Myocyte (in vitro differentiated cells): ENCODE results near the gene DNAH10. TPM values are rescaled to one million over a fixed set of nuclear protein-coding genes. Genes with fewer than 3 reads are reported as not detected.
A peak's percentile ranks its signal among the peaks of the same experiment; 100 is the strongest.
"Not testable (repeated sequence)": the region's sequence is repeated elsewhere in the genome, so short reads cannot be mapped to it uniquely, and the experiment has no call there.

Experiments
- DNase-seq: peaks from one replicate; pipeline ENCODE4 v3.0.0-alpha.2; 2012; ENCODE audit warnings: low read depth
- total RNA-seq: library from RNA; depleted of rRNA; stranded (reverse); fragments of >200 nt; gene quantifications from 2 replicates; pipeline ENCODE4 v1.2.3, GENCODE V29; 2014

DNAH10 gene
- total RNA-seq, 1 donor from 2014 or later = 0.16 TPM

DNA sequence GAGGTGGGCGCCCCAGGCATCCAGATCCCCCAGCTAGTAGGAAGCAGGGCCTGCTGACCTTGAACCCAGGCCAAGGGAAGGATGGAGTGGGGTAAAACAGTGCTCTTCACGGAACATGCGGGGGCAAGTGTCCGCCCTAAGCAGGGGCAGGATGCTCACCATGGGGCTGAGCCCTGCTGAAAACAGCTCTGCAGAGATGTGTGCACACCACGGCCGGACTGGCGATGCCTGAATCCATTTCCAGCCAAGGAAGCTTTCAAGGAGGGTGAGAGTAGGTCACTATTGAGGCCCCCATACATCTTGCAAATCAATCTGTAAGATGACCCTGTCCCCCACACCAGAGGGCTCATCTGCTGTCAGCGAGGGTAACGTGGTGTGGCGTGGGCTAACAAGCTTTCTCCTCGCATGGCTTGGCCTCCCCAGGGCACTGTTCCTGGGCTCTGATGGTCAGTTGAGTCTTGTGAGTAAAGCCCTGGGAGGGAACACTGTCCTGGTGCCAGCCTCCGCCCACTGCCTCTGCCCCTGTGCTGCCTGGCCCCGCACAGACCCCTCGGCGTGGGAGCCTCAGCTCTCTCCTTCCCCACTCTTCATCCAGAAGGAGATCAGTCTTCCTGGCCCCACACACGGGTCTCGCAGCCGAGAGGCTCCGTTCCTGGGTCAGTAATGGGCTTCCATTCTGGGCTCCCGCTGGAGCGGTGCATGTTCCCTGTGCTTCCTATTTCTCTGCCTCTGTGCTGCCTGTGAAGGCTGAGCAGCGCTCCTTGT, 141.4 kb downstream of the DNAH10 start:
- DNase-seq = no peak

DNA sequence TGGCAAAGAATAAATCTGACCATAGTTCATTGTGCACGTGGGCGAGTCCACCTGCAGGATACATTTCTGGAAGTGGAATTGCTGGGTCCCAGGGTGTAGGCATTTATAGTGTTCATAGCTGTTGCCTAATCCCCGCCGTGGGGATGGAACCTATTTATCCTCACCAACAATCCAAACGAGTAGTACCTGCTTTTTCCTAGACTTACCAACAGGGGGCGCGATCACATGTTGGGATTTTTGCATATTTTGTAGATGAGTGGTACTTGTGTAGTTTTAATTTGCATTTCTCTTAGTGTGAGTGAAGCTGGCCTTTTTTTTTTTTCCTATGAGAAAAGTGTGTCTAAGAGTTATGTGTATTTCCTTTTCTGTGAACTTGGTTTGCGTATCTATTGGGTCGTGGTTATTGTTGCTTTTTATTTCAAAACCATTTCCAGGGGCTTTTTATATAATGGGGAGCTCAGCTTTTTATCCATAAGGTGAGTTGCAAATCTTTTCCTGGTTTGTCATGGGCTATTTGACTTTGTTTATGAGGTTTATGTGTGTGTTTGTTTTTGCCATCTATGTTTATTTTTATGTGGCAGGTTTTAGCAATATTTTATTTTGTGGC, 143.3 kb downstream of the DNAH10 start:
- DNase-seq = peak; percentile 70

GRCh38 chr12:123906711-123907420, 144.8 kb downstream of the DNAH10 start:
- DNase-seq = no peak

DNA sequence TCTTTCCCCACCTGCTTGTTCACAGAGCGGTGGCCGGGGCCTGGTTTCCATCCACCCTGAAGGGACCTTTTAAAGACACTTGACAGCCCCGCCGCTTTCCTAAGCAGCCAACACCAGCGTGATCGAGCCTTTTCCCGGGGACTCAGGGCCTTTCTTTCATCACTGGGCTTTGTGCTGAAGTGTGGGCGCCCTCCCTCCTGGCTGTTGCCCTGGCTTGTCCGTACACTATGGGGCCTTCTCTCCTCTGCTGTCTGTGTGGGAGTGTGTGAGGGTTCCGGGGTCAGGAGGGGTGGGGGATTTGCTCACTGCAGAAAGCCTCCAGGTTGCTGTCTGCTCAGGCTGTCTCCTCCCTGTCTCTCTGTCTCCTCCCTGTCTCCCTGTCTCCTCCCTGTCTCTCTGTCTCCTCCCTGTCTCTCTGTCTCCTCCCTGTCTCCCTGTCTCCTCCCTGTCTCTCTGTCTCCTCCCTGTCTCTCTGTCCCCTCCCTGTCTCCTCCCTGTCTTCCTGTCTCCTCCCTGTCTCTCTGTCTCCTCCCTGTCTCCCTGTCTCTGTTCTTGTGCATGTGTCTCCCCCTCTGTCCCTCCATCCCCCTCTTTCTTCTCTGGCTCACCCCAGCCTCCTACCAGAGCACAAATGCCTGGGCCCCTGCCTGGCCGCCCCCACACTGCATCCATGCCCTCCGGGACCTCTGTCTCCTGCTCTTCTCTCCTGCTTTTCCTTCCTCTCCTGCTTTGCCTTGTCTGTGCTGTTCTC, 145.8 kb downstream of the DNAH10 start:
- no peak for DNase-seq

DNA sequence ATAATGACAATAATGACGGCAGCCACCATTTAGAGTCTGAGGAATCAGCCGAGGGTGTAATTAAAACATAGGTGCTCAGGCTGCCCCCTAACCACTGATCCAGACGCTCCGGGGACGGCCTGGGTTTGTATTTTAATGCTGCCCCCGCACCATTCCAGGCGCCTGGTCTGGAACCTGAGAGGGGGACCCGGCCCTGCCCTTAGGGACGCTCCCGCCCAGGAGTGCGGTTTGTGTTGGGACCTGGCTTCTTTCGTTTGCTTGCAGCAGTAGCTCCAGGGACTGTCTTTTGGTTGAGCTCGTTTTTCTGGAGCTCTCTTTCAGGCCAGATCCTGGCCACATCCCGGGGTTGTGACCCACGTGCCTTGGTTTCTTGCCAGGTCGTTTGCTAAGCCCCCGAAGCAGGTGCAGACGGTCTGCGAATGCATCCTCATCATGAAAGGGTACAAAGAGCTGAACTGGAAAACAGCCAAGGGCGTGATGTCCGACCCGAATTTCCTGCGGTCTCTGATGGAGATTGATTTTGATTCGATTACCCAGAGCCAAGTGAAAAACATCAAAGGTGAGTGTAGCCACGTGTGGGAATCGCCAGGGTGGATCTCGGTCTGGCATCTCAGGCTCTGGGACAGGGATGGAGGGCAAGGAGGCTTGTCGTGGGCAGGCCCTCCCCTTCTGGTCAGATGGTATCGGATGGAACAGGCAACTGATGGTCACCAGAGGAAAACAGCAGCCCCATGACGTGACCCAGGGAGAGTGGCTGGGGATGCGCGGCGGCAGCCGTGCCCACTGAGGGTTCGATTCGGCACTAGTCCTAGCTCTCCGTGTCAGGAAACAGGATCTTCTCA, 147.0 kb downstream of the DNAH10 start:
- peak; percentile 30 for DNase-seq

- no peak for DNase-seq
Observed at GRCh38 chr12:123910057-123910456, 148.0 kb downstream of the DNAH10 start.

DNA sequence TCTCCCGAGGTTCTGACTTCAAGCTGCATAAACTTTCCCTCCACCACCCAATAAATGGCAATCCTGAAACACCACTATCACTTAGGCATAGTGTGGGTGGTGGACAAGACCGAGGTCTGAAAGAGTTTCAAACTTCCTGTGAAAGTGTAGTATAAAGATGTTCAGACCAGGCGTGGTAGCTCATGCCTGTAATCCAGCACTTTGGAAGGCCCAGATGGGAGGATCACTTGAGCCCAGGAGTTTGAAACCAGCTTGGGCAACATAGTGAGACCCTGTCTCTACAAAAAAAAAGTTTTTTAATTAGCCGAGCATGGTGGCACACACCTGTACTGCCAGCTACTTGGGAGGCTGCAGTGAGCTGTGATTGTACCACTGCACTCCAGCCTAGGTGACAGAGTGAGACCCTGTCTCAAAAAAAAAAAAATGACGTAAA, 148.7 kb downstream of the DNAH10 start:
- DNase-seq = no peak

DNA sequence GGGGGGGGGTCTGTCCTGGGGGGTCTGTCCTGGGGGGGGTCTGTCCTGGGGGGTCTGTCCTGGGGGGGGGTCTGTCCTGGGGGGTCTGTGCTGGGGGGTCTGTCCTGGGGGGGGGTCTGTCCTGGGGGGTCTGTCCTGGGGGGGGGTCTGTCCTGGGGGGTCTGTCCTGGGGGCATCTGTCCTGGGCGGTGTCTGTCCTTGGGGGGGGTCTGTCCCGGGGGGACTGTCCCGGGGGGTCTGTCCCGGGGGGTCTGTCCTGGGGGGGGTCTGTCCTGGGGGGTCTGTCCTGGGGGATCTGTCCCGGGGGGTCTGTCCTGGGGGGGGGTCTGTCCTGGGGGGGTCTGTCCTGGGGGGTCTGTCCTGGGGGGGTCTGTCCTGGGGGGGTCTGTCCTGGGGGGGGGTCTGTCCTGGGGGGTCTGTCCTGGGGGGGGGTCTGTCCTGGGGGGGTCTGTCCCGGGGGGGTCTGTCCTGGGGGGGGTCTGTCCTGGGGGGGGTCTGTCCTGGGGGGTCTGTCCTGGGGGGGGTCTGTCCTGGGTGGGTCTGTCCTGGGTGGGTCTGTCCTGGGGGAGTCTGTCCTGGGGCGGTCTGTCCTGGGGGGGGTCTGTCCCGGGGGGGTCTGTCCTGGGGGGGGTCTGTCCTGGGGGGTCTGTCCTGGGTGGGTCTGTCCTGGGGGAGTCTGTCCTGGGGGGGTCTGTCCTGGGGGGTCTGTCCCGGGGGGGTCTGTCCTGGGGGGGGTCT, 149.7 kb downstream of the DNAH10 start:
- not testable (repeated sequence) for DNase-seq

- no peak for DNase-seq
Observed at GRCh38 chr12:123912415-123913380, 150.6 kb downstream of the DNAH10 start.

GRCh38 chr12:123914726-123915333, 152.7 kb downstream of the DNAH10 start:
- no peak for DNase-seq

DNA sequence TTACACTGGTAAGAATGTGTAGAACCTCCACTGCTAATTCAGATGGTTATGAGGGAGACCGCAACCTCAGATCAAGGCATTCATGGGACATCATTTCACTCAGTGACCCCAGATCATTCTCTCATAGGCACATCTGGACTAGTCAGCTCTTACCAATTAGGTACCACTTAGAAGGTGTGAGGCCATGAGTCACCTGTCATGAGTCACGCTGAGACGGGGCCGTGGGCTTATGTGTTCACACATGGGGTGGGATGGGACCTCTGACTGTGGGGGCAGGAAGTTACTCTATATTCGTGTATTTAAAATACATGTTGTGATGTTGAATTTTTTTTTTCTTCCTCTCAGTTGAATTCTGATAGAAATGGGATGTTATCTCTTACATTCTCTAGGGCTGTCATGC, 154.6 kb downstream of the DNAH10 start:
- no peak for DNase-seq

DNA sequence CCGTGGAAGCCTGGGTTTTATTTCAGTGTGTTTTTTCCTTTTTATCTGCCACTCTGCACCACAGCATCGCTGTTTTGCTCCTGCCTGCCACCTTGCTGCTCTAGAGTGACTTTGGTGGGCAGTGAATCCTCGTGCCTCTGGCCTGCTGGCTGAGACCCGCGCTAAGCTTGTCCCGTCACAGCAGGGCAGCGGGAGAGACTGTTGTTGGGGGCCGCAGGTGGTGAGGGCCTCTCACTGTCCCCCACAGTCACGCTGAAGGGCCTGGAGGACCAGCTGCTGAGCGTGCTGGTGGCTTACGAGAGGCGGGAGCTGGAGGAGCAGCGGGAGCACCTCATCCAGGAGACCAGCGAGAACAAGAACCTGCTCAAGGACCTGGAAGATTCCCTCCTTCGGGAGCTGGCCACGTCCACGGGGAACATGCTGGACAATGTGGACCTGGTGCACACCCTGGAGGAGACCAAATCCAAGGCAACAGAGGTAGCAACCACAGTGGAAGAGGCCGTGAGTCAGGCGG, 155.3 kb downstream of the DNAH10 start:
- no peak for DNase-seq

GRCh38 chr12:123919980-123920360, 157.9 kb downstream of the DNAH10 start:
- DNase-seq = no peak

DNA sequence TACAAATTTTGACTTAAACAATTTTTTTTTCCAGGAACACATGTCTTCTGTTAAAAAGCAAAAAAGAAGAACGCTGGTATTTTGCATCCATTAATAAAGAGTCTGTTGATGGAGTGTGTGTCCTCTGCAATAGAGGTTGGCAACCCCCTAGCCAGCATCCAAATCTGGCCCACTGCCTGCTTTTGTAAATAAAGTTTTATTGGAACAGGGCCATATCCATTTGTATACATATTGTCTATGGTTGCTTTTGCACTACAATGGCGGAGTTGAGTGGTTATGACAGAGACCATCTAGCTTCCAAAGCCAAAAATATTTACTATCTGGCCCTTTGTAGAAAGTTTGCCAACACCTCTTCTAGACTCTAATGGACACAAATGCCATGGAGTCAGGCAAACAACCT, 160.9 kb downstream of the DNAH10 start:
- no peak for DNase-seq

DNA sequence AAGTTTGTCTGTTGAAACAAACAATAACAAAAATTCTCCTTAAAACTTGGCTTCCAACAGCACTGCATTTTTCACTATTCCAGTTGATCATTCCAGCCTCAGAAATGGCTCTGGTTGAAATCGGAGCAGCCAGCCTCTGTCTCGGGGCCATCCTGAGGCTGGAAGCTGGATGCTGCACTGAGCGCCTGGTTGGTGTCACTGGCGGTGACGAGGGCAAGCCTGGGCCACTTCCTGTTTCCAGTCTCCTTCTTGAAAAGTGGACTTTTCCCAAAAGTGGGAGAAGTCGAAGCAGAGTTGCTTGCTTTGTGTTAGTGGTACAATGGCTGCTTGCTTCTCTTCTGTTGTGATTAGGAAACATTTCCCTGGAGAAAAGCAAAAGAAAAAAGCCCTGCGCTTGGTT, 161.8 kb downstream of the DNAH10 start:
- no peak for DNase-seq

DNA sequence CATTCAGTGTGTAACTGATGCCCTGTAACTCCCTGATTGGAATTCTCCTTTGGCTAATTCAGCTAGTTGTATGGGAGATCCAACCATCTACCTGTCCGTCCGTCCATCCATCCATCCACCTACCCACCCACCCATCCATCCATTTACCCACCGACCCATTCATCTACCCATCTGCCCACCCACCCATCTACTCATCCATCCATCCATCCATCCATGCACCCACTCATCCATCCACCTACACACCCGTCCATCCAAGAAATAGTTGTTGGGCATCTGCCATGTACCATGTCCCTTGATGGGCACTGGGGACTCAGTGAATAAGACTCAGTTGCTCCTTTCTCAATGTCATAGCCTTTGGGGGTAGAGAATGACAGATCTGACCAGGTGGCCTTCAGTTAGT, 162.4 kb downstream of the DNAH10 start:
- no peak for DNase-seq

- peak; percentile 47 for DNase-seq
Observed at GRCh38 chr12:123928274-123928865, 166.3 kb downstream of the DNAH10 start.

DNA sequence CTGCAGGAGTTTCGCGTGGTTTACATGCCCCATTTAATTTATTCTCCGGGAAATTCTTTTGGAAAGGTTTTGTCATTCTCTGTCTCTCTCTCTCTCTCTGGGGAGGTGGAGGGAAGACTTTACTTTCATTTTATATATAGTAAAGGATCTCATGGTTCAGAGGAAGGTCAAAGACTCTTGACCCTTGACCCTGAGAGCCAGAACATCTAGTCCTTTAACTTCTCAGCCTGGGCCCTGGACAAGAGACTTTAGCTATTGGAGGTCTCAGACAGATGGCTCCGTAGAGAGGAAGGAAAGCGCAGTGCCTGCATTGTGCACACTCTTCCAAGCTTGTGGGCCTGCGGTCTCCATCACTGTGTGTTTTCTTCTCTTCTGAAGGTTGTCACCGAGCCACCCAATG, 166.8 kb downstream of the DNAH10 start:
- no peak for DNase-seq
